Left ventricle myocardium inferior (tissue), 1 donor: Measurements from ENCODE around the gene S1PR5. TPM values are rescaled to one million over a fixed set of nuclear protein-coding genes. Genes with fewer than 3 reads are reported as not detected.
A peak's percentile ranks its signal among the peaks of the same experiment; 100 is the strongest.

Source experiments
- DNase-seq: peaks from one replicate; pipeline ENCODE4 v3.0.0-alpha.2; 2020
- H3K27ac ChIP-seq: fragments of 200-600 bp; replicated peaks from 2 replicates; pipeline ENCODE4 v1.8.0; 2021
- H3K27me3 ChIP-seq: fragments of 200-600 bp; 2 replicates; pipeline ENCODE4 v1.8.0; 2021; ENCODE audit warnings: low read depth
- H3K36me3 ChIP-seq: fragments of 200-600 bp; 2 replicates; pipeline ENCODE4 v1.8.0; 2021
- H3K4me1 ChIP-seq: fragments of 200-600 bp; 2 replicates; pipeline ENCODE4 v1.8.0; 2021
- H3K4me3 ChIP-seq: fragments of 200-600 bp; 2 replicates; pipeline ENCODE4 v1.8.0; 2021; ENCODE audit warnings: mild to moderate bottlenecking, moderate library complexity
- H3K9me3 ChIP-seq: fragments of 200-600 bp; replicated peaks from 2 replicates; pipeline ENCODE4 v1.8.0; 2021
- intact Hi-C: fragments of 100-400 bp; cut with micrococcal nuclease; formaldehyde crosslinking; loops from one replicate; pipeline ENCODE4 v1.11.0; 2022
- total RNA-seq: library from RNA; stranded (reverse); fragmentation: NEBNext Ultra II Directional; extraction: Animal tissue kit (Norgen Biotek cat#: 25700); gene quantifications from one replicate; pipeline ENCODE4 v1.2.1, GENCODE V29; 2021
- TF ChIP-seq, protein P1 (sequence below): fragments of 200-600 bp; IDR thresholded peaks from 2 replicates; pipeline ENCODE4 v1.8.0; 2021; ENCODE audit warnings: antibody characterized with exemption, mild to moderate bottlenecking, borderline replicate concordance
- donor health status: DM: no; HTN: yes; CAD: no; lungs with severe emphysema.

Gene S1PR5
- total RNA-seq, 1 donor from 2014 or later = 0.11 TPM

- DNase-seq = no peak
- no peak overlapping the region for H3K27ac ChIP-seq
- peaks cover 99% of the 10 kb centered on the region for H3K27me3 ChIP-seq
- no peaks in the 10 kb centered on the region for H3K36me3 ChIP-seq
- peaks cover 36% of the 10 kb centered on the region for H3K4me1 ChIP-seq
- intact Hi-C loops = no loop called here
- no peaks in the 10 kb centered on the region for H3K9me3 ChIP-seq
- TF ChIP-seq, protein P1, sequence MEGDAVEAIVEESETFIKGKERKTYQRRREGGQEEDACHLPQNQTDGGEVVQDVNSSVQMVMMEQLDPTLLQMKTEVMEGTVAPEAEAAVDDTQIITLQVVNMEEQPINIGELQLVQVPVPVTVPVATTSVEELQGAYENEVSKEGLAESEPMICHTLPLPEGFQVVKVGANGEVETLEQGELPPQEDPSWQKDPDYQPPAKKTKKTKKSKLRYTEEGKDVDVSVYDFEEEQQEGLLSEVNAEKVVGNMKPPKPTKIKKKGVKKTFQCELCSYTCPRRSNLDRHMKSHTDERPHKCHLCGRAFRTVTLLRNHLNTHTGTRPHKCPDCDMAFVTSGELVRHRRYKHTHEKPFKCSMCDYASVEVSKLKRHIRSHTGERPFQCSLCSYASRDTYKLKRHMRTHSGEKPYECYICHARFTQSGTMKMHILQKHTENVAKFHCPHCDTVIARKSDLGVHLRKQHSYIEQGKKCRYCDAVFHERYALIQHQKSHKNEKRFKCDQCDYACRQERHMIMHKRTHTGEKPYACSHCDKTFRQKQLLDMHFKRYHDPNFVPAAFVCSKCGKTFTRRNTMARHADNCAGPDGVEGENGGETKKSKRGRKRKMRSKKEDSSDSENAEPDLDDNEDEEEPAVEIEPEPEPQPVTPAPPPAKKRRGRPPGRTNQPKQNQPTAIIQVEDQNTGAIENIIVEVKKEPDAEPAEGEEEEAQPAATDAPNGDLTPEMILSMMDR = no peak
- no peak overlapping the region for H3K4me3 ChIP-seq
These were observed 1.2 kb downstream of the S1PR5 start for GRCh38 chr19:10516064-10516385.

DNA sequence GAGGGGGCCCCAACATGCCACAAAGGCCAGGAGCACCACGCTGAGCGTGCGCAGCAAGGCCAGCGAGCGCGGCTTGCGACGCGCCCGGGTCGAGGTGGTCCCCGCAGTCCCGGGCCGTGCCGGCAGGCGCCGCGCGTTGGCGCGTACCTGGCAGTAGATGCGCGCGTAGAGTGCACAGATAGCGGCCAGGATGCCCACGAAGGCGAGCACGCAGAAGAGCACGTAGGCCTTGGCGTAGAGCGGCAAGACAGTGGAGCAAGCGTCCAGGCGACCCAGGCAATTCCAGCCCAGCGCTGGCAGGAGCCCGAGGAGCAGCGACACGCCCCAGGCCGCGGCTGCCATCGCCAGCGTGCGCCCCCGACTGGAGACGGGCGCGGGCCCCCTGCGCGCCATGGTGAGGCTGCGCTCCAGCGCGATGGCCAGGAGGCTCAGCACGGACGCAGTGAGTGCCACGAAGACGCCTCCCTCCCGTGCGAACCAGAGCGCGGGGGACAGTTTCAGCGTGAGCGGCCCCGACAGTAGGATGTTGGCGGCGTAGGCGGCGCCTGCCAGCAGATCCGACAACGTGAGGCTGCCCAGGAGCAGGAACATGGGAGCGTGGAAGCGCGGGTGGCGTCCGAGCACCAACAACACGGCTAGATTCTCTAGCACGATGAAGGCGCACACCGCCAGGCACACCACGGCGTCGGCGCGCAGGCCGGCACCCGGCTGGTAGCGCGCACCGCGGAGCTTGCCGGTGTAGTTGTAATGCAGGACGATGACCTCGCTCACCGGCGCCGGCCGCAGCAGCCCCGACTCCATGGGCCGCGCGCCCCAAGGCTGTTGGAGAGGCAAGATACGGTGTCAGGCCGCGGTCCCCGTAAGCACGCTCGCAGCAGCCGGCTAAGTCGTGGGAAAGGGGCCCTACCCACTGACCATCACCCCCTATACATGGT is 2.8 kb downstream of the S1PR5 start:
- peak overlapping the region; percentile 6 for H3K4me3 ChIP-seq
- intact Hi-C loops = no loop called here
- peaks cover 100% of the 10 kb centered on the region for H3K27me3 ChIP-seq
- TF ChIP-seq, protein P1 = no peak
- H3K9me3 ChIP-seq = no peaks in the 10 kb centered on the region
- H3K4me1 ChIP-seq = peaks cover 44% of the 10 kb centered on the region
- no peak overlapping the region for H3K27ac ChIP-seq
- no peak for DNase-seq
- no peaks in the 10 kb centered on the region for H3K36me3 ChIP-seq

- intact Hi-C loops = no loop called here
These were observed 4.0 kb downstream of the S1PR5 start for GRCh38 chr19:10513223-10513622.

DNA sequence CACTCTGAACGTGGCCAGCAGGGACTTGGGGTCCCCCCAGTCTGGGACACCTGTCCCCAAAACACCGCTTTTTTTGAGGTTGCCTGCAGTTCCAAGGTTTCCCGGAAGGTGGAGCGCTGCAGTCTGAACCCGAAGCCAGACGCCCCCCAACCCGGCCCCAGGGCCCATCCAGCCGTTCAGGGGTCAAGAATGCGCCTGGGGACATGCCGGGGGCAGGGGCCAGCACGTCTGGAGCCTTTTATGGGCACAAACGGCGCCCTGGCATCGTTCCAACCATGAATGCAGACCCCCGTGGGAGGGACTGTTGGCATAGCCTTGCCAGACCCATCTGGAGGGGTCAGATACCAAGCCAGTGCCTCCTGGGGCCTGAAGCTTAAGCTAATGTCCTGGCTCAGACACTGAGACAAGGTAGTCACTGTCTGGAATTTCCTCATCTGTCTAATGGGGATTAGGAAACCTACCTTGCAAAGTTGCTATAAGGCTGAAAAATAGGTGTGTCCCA is 6.9 kb downstream of the S1PR5 start:
- Histone ChIP-seq H3K9me3 (no peaks in the 10 kb centered on the region), H3K27me3 (peaks cover 63% of the 10 kb centered on the region), H3K36me3 (no peaks in the 10 kb centered on the region), H3K27ac (no peak overlapping the region), H3K4me3 (no peak overlapping the region), H3K4me1 (peaks cover 25% of the 10 kb centered on the region)
- no peak for DNase-seq
- intact Hi-C loops = no loop called here
- TF ChIP-seq, protein P1 = peak; percentile 71

More at GRCh38 chr19:10513223-10513622, 4.0 kb downstream of the S1PR5 start:
- H3K4me1 ChIP-seq = peaks cover 35% of the 10 kb centered on the region
- H3K27ac ChIP-seq = no peak overlapping the region
- no peak for DNase-seq
- no peak overlapping the region for H3K4me3 ChIP-seq
- no peaks in the 10 kb centered on the region for H3K36me3 ChIP-seq
- H3K9me3 ChIP-seq = no peaks in the 10 kb centered on the region
- H3K27me3 ChIP-seq = peaks cover 92% of the 10 kb centered on the region
- TF ChIP-seq, protein P1 = no peak

GRCh38 chr19:10508707-10509106 is 8.5 kb downstream of the S1PR5 start:
- no peak overlapping the region for H3K4me3 ChIP-seq
- no peaks in the 10 kb centered on the region for H3K9me3 ChIP-seq
- H3K27ac ChIP-seq = no peak overlapping the region
- TF ChIP-seq, protein P1 = no peak
- H3K27me3 ChIP-seq = peaks cover 47% of the 10 kb centered on the region
- DNase-seq = no peak
- no peaks in the 10 kb centered on the region for H3K36me3 ChIP-seq
- intact Hi-C loops = no loop called here
- H3K4me1 ChIP-seq = peaks cover 12% of the 10 kb centered on the region
